PFSK-1 (cell line): Measurements from ENCODE around the gene HYLS1.

ENCODE experiments used
- SIN3A ChIP-seq: IDR thresholded peaks from 2 replicates; pipeline ENCODE4 v1.6.1; 2012; ENCODE audit warnings: mild to moderate bottlenecking, low read length, moderate library complexity, borderline replicate concordance; ENCODE audit not compliant: insufficient read depth
- TF ChIP-seq, protein P1 (sequence below), 2 experiments: IDR thresholded peaks; 2 replicates each; pipeline versions ENCODE4 v1.6.1 to v1.8.0; 2011 to 2012; ENCODE audit warnings: low read depth in 2 of 2, low read length in 2 of 2, control low read depth in 1 of 2, inconsistent platforms in 1 of 2, mild to moderate bottlenecking in 1 of 2, moderate library complexity in 1 of 2; ENCODE audit not compliant: insufficient read depth in 1 of 2

- TF ChIP-seq, protein P1, sequence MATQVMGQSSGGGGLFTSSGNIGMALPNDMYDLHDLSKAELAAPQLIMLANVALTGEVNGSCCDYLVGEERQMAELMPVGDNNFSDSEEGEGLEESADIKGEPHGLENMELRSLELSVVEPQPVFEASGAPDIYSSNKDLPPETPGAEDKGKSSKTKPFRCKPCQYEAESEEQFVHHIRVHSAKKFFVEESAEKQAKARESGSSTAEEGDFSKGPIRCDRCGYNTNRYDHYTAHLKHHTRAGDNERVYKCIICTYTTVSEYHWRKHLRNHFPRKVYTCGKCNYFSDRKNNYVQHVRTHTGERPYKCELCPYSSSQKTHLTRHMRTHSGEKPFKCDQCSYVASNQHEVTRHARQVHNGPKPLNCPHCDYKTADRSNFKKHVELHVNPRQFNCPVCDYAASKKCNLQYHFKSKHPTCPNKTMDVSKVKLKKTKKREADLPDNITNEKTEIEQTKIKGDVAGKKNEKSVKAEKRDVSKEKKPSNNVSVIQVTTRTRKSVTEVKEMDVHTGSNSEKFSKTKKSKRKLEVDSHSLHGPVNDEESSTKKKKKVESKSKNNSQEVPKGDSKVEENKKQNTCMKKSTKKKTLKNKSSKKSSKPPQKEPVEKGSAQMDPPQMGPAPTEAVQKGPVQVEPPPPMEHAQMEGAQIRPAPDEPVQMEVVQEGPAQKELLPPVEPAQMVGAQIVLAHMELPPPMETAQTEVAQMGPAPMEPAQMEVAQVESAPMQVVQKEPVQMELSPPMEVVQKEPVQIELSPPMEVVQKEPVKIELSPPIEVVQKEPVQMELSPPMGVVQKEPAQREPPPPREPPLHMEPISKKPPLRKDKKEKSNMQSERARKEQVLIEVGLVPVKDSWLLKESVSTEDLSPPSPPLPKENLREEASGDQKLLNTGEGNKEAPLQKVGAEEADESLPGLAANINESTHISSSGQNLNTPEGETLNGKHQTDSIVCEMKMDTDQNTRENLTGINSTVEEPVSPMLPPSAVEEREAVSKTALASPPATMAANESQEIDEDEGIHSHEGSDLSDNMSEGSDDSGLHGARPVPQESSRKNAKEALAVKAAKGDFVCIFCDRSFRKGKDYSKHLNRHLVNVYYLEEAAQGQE (IDR thresholded peaks at IDR 0.05; ENCODE audit: insufficient read depth in 1 of 2, low read depth in 2 of 2, low read length in 2 of 2), result no peak
- no peak for TF ChIP-seq SIN3A
Measured at GRCh38 chr11:125890447-125891100, 3.1 kb downstream of the HYLS1 start.
